H9 (cell line): Measurements from ENCODE around the gene STK24. TPM values are rescaled to one million over a fixed set of nuclear protein-coding genes. Genes with fewer than 3 reads are reported as not detected.

ENCODE experiments used
- DNase-seq: peaks from one replicate; pipeline ENCODE4 v3.0.0-alpha.2; 2017
- H2AFZ ChIP-seq: one replicate; pipeline ENCODE4 v1.6.1; 2013; ENCODE audit warnings: mild to moderate bottlenecking, low read length, control low read depth, moderate library complexity
- H2AK5ac ChIP-seq: 2 replicates; pipeline ENCODE4 v1.6.1; 2013; ENCODE audit warnings: low read length, control low read depth, mixed read lengths; ENCODE audit not compliant: insufficient read length
- H2BK120ac ChIP-seq: one replicate; pipeline ENCODE4 v1.6.1; 2013; ENCODE audit warnings: low read depth, mild to moderate bottlenecking, low read length, control low read depth, inconsistent platforms; ENCODE audit not compliant: poor library complexity, severe bottlenecking
- H2BK12ac ChIP-seq: 2 replicates; pipeline ENCODE4 v1.6.1; 2013; ENCODE audit warnings: low read length, control low read depth, mixed read lengths, low read depth; ENCODE audit not compliant: insufficient read length
- H2BK15ac ChIP-seq: 2 replicates; pipeline ENCODE4 v1.6.1; 2013; ENCODE audit warnings: low read depth, low read length, control low read depth
- H2BK20ac ChIP-seq: one replicate; pipeline ENCODE4 v1.6.1; 2013; ENCODE audit warnings: low read depth, mild to moderate bottlenecking, low read length, control low read depth, inconsistent platforms; ENCODE audit not compliant: poor library complexity, severe bottlenecking
- H2BK5ac ChIP-seq: 2 replicates; pipeline ENCODE4 v1.6.1; 2013; ENCODE audit warnings: low read length, control low read depth, mixed read lengths; ENCODE audit not compliant: insufficient read length
- H3K14ac ChIP-seq: 2 replicates; pipeline ENCODE4 v1.6.1; 2013; ENCODE audit warnings: low read length, control low read depth; ENCODE audit not compliant: insufficient read depth
- H3K18ac ChIP-seq: 2 replicates; pipeline ENCODE4 v1.6.1; 2013; ENCODE audit warnings: low read depth, mild to moderate bottlenecking, mixed read lengths, low read length, control low read depth; ENCODE audit not compliant: insufficient read length
- H3K23ac ChIP-seq: 2 replicates; pipeline ENCODE4 v1.6.1; 2013; ENCODE audit warnings: low read length, control low read depth, mixed read lengths, low read depth; ENCODE audit not compliant: insufficient read length
- H3K23me2 ChIP-seq: 2 replicates; pipeline ENCODE4 v1.6.1; 2013; ENCODE audit warnings: low read depth, mild to moderate bottlenecking, mixed read lengths, low read length, control low read depth; ENCODE audit not compliant: insufficient read length, poor library complexity, severe bottlenecking
- H3K27ac ChIP-seq: 2 replicates; pipeline ENCODE4 v1.5.1; 2013; ENCODE audit warnings: low read length, control low read depth, mixed read lengths, low read depth; ENCODE audit not compliant: insufficient read length
- H3K27me3 ChIP-seq: 2 replicates; pipeline ENCODE4 v1.6.1; 2013; ENCODE audit warnings: low read length, control low read depth, inconsistent platforms; ENCODE audit not compliant: insufficient read depth
- H3K4ac ChIP-seq: 2 replicates; pipeline ENCODE4 v1.6.1; 2013; ENCODE audit warnings: low read depth, mild to moderate bottlenecking, control low read depth, inconsistent platforms, low read length, moderate library complexity
- H3K4me1 ChIP-seq: 2 replicates; pipeline ENCODE4 v1.6.1; 2013; ENCODE audit warnings: low read length, control low read depth, inconsistent platforms; ENCODE audit not compliant: insufficient read depth
- H3K4me2 ChIP-seq: 2 replicates; pipeline ENCODE4 v1.6.1; 2013; ENCODE audit warnings: low read length, control low read depth, mixed read lengths; ENCODE audit not compliant: insufficient read length, insufficient read depth
- H3K56ac ChIP-seq: 2 replicates; pipeline ENCODE4 v1.6.1; 2013; ENCODE audit warnings: low read depth, mild to moderate bottlenecking, mixed read lengths, low read length, control low read depth; ENCODE audit not compliant: insufficient read length
- H3K79me1 ChIP-seq: 2 replicates; pipeline ENCODE4 v1.6.1; 2013; ENCODE audit warnings: low read depth, mild to moderate bottlenecking, moderate library complexity, low read length, control low read depth, inconsistent platforms; ENCODE audit not compliant: insufficient read depth, poor library complexity, severe bottlenecking
- H3K79me2 ChIP-seq: 2 replicates; pipeline ENCODE4 v1.6.1; 2013; ENCODE audit warnings: low read length, control low read depth, inconsistent platforms; ENCODE audit not compliant: insufficient read depth
- H3K9ac ChIP-seq: 2 replicates; pipeline ENCODE4 v1.6.1; 2013; ENCODE audit warnings: low read length, control low read depth, mixed read lengths; ENCODE audit not compliant: insufficient read length; ENCODE audit errors: extremely low read depth
- H3K9me3 ChIP-seq: one replicate; pipeline ENCODE4 v1.6.1; 2013; ENCODE audit warnings: low read depth, low read length, inconsistent platforms; ENCODE audit not compliant: control insufficient read depth
- H3T11ph ChIP-seq: one replicate; pipeline ENCODE4 v1.6.1; 2013; ENCODE audit warnings: mild to moderate bottlenecking, low read length, control low read depth, inconsistent platforms
- H4K20me1 ChIP-seq: one replicate; pipeline ENCODE4 v1.6.1; 2013; ENCODE audit not compliant: control insufficient read depth, insufficient read length, insufficient read depth
- H4K5ac ChIP-seq: 2 replicates; pipeline ENCODE4 v1.6.1; 2013; ENCODE audit warnings: low read depth, mild to moderate bottlenecking, mixed read lengths, low read length, control low read depth; ENCODE audit not compliant: insufficient read length
- H4K8ac ChIP-seq: replicated peaks from 2 replicates; pipeline ENCODE4 v1.6.1; 2013; ENCODE audit warnings: low read length, control low read depth, mixed read lengths, low read depth; ENCODE audit not compliant: insufficient read length
- H4K91ac ChIP-seq: 2 replicates; pipeline ENCODE4 v1.6.1; 2013; ENCODE audit warnings: low read depth, mild to moderate bottlenecking, moderate library complexity, mixed read lengths, low read length, control low read depth; ENCODE audit not compliant: insufficient read length
- H3K27ac Mint-ChIP-seq, 3 experiments: 2 replicates in 2 of 3; 3 replicates in 1 of 3; pipeline ENCODE4 v1.8.0; 2020 to 2021; ENCODE audit warnings: mixed read lengths in 3 of 3, mild to moderate bottlenecking in 1 of 3, moderate library complexity in 1 of 3
- H3K27me3 Mint-ChIP-seq: 2 replicates; pipeline ENCODE4 v1.8.0; 2021; ENCODE audit warnings: low read depth, mild to moderate bottlenecking, moderate library complexity, mixed read lengths
- H3K36me3 Mint-ChIP-seq, 3 experiments: 2 replicates in 2 of 3; 3 replicates in 1 of 3; pipeline ENCODE4 v1.8.0; 2020 to 2021; ENCODE audit warnings: low read depth in 3 of 3, mixed read lengths in 3 of 3; ENCODE audit not compliant: insufficient read depth in 1 of 3
- H3K4me1 Mint-ChIP-seq, 2 experiments: 2 replicates each; pipeline ENCODE4 v1.8.0; 2020; ENCODE audit warnings: mixed read lengths in 2 of 2
- H3K4me3 Mint-ChIP-seq, 2 experiments: 2 replicates in 1 of 2; 3 replicates in 1 of 2; pipeline ENCODE4 v1.8.0; 2020 to 2021; ENCODE audit warnings: mild to moderate bottlenecking in 2 of 2, mixed read lengths in 2 of 2, moderate library complexity in 1 of 2
- H3K9me3 Mint-ChIP-seq, 2 experiments: 2 replicates in 1 of 2; 3 replicates in 1 of 2; pipeline ENCODE4 v1.8.0; 2020; ENCODE audit warnings: mild to moderate bottlenecking in 2 of 2, mixed read lengths in 2 of 2, moderate library complexity in 1 of 2
- CTCF ChIP-seq: fragments of 200-600 bp; sonication (generic); conservative IDR thresholded peaks from 3 replicates; pipeline ENCODE4 v1.8.0; 2021; ENCODE audit warnings: antibody characterized with exemption, mild to moderate bottlenecking
- WGBS: extraction: QIAGEN DNeasy Blood & Tissue Kit; methylation state at CpG from one replicate; pipeline ENCODE4 v1.1.7; 2013; ENCODE audit warnings: missing lambda C conversion rate, low lambda C conversion rate, mixed read lengths; ENCODE audit not compliant: insufficient read length; ENCODE audit errors: extremely low coverage; 5-methylcytosine and 5-hydroxymethylcytosine counted together
- total RNA-seq: library from RNA; stranded (reverse); gene quantifications from 2 replicates; pipeline ENCODE4 v1.2.1, GENCODE V29; 2021

STK24 gene
- total RNA-seq, 1 experiment from 2014 or later = 134 TPM

GRCh38 chr13:98450539-98451111, 126.3 kb downstream of the STK24 start:
- H3K4me1 ChIP-seq = peaks cover 5% of the 10 kb centered on the region; the same call in 1 of the 2 replicates
- no peak overlapping the region for H3K18ac ChIP-seq
- H2BK12ac ChIP-seq = no peak overlapping the region
- no peaks in the 10 kb centered on the region for H3K79me1 ChIP-seq
- no peak for TF ChIP-seq CTCF
- Mint-ChIP-seq H3K27ac (peak overlapping the region in 2 of 3 experiments; percentile 39 to 40; a peak in 3 of 7 replicates), H3K36me3 (peaks cover 22 to 68% (median 67%) of the 10 kb centered on the region in 3 experiments; a peak in 6 of 7 replicates), H3K4me3 (no peak overlapping the region; a peak in 1 of 5 replicates), H3K9me3 (no peaks in the 10 kb centered on the region), H3K27me3 (no peaks in the 10 kb centered on the region; the same call in 1 of the 2 replicates), H3K4me1 (peaks cover 26 to 36% of the 10 kb centered on the region in 2 experiments)
- no peaks in the 10 kb centered on the region for H4K20me1 ChIP-seq
- H3K79me2 ChIP-seq = no peaks in the 10 kb centered on the region
- no peak overlapping the region for H3K23ac ChIP-seq
- H3K23me2 ChIP-seq = no peaks in the 10 kb centered on the region
- no peak overlapping the region for H3K27ac ChIP-seq
- H2BK120ac ChIP-seq = no peak overlapping the region
- H2AK5ac ChIP-seq = no peak overlapping the region
- no peak overlapping the region for H2AFZ ChIP-seq
- no peaks in the 10 kb centered on the region for H3K9me3 ChIP-seq
- DNase-seq = no peak
- no peak overlapping the region for H2BK15ac ChIP-seq
- H3K27me3 ChIP-seq = no peaks in the 10 kb centered on the region
- H2BK5ac ChIP-seq = no peak overlapping the region
- H4K8ac ChIP-seq = no peak overlapping the region
- H3K14ac ChIP-seq = no peak overlapping the region
- no peak overlapping the region for H2BK20ac ChIP-seq
- no CpG with 5 or more reads among the region's 14 CpGs for WGBS
- no peak overlapping the region for H4K91ac ChIP-seq
- H4K5ac ChIP-seq = no peak overlapping the region
- H3K56ac ChIP-seq = no peak overlapping the region
- no peak overlapping the region for H3K4me2 ChIP-seq
- H3K4ac ChIP-seq = no peak overlapping the region
- no peak overlapping the region for H3T11ph ChIP-seq
- no peak overlapping the region for H3K9ac ChIP-seq
